Spinal cord (tissue), 10 donors: ENCODE measurements around the gene NR1H3. TPM values are rescaled to one million over a fixed set of nuclear protein-coding genes. Genes with fewer than 3 reads are reported as not detected.
"Not testable (repeated sequence)": the region's sequence is repeated elsewhere in the genome, so short reads cannot be mapped to it uniquely, and the experiment has no call there.

Source experiments
- DNase-seq, 6 donors: peaks; one replicate each; pipeline versions ENCODE4 v3.0.0 to v3.0.0-alpha.2; 2013 to 2015; ENCODE audit warnings: low spot score in 6 of 6, low read depth in 4 of 6
- H3K27ac ChIP-seq: one replicate; pipeline ENCODE4 v1.5.1; 2013; ENCODE audit warnings: low read depth, low read length, control low read depth
- H3K27me3 ChIP-seq: one replicate; pipeline ENCODE4 v1.6.1; 2013; ENCODE audit warnings: low read length; ENCODE audit not compliant: control insufficient read depth, insufficient read depth
- H3K36me3 ChIP-seq: one replicate; pipeline ENCODE4 v1.6.1; 2013; ENCODE audit warnings: low read length; ENCODE audit not compliant: control insufficient read depth, insufficient read depth
- H3K4me1 ChIP-seq: one replicate; pipeline ENCODE4 v1.6.1; 2013; ENCODE audit warnings: low read length; ENCODE audit not compliant: control insufficient read depth, insufficient read depth
- H3K4me3 ChIP-seq: one replicate; pipeline ENCODE4 v1.5.1; 2013; ENCODE audit warnings: low read depth, low read length, control low read depth
- H3K9me3 ChIP-seq: one replicate; pipeline ENCODE4 v1.6.1; 2013; ENCODE audit warnings: low read length; ENCODE audit not compliant: control insufficient read depth, insufficient read depth
- WGBS: methylation state at CpG from one replicate; pipeline ENCODE4 v1.1.5; 2013; ENCODE audit warnings: missing lambda C conversion rate; ENCODE audit not compliant: insufficient coverage; 5-methylcytosine and 5-hydroxymethylcytosine counted together
- polyA plus RNA-seq, 2 donors: library from polyadenylated mRNA; unstranded; fragments of 120-200 nt; gene quantifications; one replicate each; pipeline ENCODE4 v1.2.1, GENCODE V29; 2013; ENCODE audit not compliant: insufficient read length in 2 of 2
- total RNA-seq, 2 donors: library from RNA; depleted of rRNA in 1 of 2; stranded (reverse); fragments of 120-200 nt in 1 of 2; fragments of >200 nt in 1 of 2; gene quantifications; one replicate each; pipeline versions ENCODE4 v1.2.3 to v1.2.4, GENCODE V29; 2013 to 2014
- donor health status: healthy.

Gene NR1H3
- total and polyA plus RNA-seq, 4 donors: 14.5 to 33.5 (median 21.2) TPM

DNA sequence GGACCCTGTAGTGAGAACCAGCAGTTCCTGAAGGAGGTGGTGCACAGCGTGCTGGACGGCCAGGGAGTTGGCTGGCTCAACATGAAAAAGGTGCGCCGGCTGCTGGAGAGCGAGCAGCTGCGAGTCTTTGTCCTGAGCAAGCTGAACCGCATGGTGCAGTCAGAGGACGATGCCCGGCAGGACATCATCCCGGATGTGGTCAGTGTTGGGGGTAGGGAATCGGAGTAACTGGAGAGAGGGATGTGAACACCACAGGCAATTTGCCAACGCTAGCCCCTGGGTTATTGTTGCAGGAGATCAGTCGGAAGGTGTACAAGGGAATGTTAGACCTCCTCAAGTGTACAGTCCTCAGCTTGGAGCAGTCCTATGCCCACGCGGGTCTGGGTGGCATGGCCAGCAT, 32.1 kb downstream of the NR1H3 start:
- peaks cover 93% of the 10 kb centered on the region for H3K36me3 ChIP-seq
- 95% methylated on average over 15 of the region's 15 CpGs for WGBS

DNA sequence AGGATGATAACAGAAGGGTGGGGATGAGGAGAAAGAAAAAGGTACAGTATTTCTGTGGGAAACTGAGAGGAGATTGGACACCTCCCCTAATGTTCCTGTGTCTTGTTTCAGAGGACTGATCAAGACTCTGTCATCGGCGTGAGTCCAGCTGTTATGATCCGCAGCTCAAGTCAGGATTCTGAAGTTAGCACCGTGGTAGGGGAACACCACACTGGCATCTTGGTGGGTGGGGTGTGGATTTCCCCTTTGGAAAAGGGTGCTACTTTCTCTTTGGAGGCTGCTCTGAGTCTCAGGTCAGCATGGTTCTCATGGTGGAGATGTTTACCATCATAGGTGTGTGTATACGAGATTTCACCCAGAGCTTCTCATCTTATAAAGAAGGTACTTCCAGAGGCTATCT, 37.6 kb downstream of the NR1H3 start:
- Histone ChIP-seq H3K27ac (no peak overlapping the region), H3K4me3 (no peak overlapping the region), H3K36me3 (peaks cover 76% of the 10 kb centered on the region), H3K27me3 (no peaks in the 10 kb centered on the region), H3K4me1 (no peaks in the 10 kb centered on the region), H3K9me3 (peaks cover 9% of the 10 kb centered on the region)
- WGBS: 98% methylated on average over 4 of the region's 5 CpGs
- no peak for DNase-seq

More for the DNA sequence above, 32.1 kb downstream of the NR1H3 start:
- Histone ChIP-seq H3K4me3 (no peak overlapping the region), H3K9me3 (no peaks in the 10 kb centered on the region), H3K27ac (no peak overlapping the region), H3K27me3 (no peaks in the 10 kb centered on the region), H3K4me1 (no peaks in the 10 kb centered on the region)
- no peak for DNase-seq

DNA sequence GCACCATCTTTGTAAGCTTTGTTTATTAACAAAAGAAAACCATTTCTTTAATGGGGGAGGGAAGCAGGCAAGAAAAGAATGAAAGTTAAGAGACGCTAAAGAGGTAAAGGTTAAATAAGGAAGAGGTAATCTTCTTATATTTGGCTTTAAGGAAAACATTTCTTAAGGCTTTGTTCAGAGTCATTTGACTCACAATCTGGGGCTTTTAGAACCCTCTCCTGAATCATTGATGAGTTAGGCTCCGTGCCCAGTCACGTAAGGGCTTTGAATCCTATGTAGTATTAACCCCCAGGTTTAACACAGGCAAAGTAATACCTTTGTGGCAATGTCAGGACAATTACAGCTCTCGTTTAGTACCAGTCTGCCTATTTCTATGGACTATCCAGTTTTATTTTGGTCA, 38.2 kb downstream of the NR1H3 start:
- peaks cover 71% of the 10 kb centered on the region for H3K36me3 ChIP-seq
- peaks cover 9% of the 10 kb centered on the region for H3K9me3 ChIP-seq
- DNase-seq: no peak
- no peaks in the 10 kb centered on the region for H3K27me3 ChIP-seq
- WGBS: 83% methylated on average over 1 of the region's 4 CpGs
- no peak overlapping the region for H3K27ac ChIP-seq
- H3K4me3 ChIP-seq: no peak overlapping the region
- H3K4me1 ChIP-seq: no peaks in the 10 kb centered on the region

DNA sequence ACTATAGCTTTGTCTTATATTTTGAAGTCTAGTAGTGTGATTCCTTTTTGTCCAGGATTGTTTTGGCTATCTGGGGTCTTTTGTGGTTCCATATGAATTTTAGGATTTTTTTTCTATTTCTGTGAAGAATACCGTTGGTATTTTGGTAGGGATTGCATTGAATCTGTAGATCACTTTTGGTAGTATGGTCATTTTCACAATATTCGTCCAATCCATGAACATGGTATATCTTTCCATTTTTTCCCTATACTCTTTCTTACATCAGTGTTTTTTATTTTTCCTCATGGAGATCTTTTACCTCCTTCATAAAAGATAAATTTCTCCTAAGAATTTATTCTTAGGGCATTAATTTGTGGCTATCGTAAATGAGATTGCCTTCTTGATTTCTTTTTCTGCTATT, 41.3 kb downstream of the NR1H3 start:
- H3K9me3 ChIP-seq: peaks cover 11% of the 10 kb centered on the region
- no peak for DNase-seq
- no peak overlapping the region for H3K27ac ChIP-seq
- no peaks in the 10 kb centered on the region for H3K4me1 ChIP-seq
- H3K36me3 ChIP-seq: peaks cover 57% of the 10 kb centered on the region
- no CpG with 5 or more reads among the region's 3 CpGs for WGBS
- H3K27me3 ChIP-seq: no peaks in the 10 kb centered on the region
- H3K4me3 ChIP-seq: no peak overlapping the region

DNA sequence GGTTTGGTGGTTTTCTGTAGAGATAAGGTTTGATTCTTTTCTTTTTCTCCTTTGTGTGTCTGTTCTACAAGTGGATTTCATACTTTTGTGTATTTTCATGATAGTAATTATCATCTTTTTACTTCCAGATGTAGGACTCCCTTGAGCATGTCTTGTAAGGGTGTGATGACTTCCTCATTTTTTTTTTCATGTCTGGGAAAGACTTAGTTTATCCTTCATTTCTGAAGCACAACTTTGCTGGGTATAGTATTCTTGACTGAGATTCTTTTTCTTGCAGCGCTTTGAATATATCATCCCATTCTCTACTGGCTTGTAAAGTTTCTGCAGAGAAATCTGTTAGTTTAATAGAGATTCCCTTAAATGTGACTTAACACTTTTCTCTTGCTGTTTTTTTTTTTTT, 45.1 kb downstream of the NR1H3 start:
- H3K9me3 ChIP-seq: peaks cover 11% of the 10 kb centered on the region
- H3K27ac ChIP-seq: no peak overlapping the region
- H3K36me3 ChIP-seq: peaks cover 60% of the 10 kb centered on the region
- DNase-seq: no peak
- no peak overlapping the region for H3K4me3 ChIP-seq
- no CpG with 5 or more reads among the region's 1 CpG for WGBS
- H3K4me1 ChIP-seq: peaks cover 18% of the 10 kb centered on the region
- no peaks in the 10 kb centered on the region for H3K27me3 ChIP-seq

DNA sequence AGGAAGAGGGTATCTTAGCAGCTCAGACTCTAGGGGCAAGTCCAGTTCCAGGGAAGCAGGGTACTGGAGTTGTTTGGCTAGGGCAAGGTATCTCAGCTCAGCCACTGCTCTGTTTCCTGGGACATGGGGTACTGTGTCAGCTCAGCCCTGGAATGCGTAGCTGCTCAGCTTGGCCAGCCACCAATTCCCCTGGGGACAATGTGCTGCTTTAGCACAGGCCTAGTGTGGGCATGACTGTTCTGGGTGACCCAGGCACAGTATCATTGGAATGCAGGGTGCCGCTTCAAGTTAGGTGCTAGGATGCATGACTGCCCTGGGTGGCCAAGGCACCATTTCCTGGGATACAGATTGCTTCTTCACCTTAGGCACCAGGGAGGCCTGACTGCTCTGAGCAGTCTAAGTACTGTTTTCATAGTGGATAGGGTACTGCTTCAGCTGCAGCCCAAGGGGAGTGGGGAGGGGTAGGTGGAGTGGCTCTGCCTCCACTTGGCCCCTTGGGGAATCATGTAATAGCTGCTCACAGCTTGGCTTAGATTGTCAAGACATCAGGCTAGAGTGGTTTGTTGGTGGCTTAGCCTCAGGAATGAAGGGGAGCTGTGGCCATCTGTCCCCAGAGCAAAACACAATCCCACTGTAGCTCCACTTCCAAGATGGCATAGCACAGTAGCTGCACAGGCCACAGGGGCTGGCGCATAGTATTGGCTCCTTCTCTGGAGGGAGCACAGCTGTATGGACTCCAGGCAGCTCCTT, 48.1 kb downstream of the NR1H3 start:
- Histone ChIP-seq H3K27me3 (no peaks in the 10 kb centered on the region), H3K36me3 (peaks cover 71% of the 10 kb centered on the region), H3K4me1 (peaks cover 18% of the 10 kb centered on the region), H3K9me3 (peaks cover 2% of the 10 kb centered on the region), H3K4me3 (no peak overlapping the region), H3K27ac (peak overlapping the region; percentile 10)
- DNase-seq: peak in 4 of 6 donors; percentile 7 to 64 (median 37)
- WGBS: 49% methylated on average over 2 of the region's 3 CpGs

DNA sequence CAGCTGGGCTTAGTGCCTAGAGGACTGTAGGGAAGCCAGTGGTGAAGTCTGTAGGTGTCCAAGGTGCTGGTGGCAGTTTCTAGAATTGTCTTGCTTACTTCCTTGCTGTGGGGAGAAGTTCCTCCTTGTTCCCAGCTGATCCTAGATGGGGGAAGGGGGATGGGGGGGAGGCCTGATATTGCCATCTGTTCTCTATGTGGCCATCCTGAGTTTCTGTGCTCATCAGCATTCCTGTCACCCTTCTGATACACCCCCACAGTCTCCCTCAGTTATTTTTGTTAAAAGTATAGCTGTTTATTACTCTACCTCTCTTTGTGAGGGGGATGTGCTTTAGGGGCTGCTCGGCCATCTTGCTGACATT, 48.7 kb downstream of the NR1H3 start:
- no peak for DNase-seq
- Histone ChIP-seq H3K27ac (peak overlapping the region; percentile 10), H3K36me3 (peaks cover 71% of the 10 kb centered on the region)

DNA sequence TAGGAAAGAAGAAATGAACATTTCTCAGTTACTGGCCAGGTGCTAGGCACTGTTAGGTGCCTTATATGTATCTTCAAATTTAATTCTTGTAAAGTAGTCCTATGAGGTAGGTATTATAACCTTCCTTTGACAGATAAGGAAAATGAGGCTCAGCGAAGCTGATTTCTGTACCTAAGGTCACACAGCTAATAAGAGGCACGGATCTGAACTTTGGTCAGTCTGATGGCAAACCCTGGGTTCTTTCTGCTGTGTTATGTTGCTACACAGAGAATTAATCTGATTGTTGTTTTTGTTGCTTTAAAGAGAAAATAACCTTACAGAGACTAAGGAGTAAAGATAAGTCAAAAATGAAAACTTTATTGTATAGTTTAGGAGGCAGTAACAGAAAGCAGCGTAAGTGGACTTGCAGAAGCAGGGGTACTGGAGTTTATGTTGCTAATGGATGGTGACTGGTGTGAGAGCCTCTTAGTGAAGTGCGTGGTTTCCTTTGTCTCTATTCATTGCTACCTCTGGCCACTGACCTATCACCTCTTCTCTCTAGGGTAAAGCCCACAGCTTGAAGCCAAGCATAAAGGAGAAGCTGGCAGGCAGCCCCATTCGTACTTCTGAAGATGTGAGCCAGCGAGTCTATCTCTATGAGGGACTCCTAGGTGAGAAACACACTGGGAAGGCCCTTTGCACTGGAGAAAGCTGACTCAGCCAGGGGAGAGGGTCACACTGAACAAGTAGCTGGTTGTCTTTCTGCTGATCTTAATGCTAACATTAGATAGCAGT, 50.4 kb downstream of the NR1H3 start:
- H3K9me3 ChIP-seq: no peaks in the 10 kb centered on the region
- H3K4me1 ChIP-seq: peaks cover 18% of the 10 kb centered on the region
- no peak overlapping the region for H3K4me3 ChIP-seq
- 73% methylated on average over 4 of the region's 6 CpGs for WGBS
- peaks cover 77% of the 10 kb centered on the region for H3K36me3 ChIP-seq
- no peak overlapping the region for H3K27ac ChIP-seq
- H3K27me3 ChIP-seq: no peaks in the 10 kb centered on the region
- DNase-seq: no peak

More for the DNA sequence above, 48.7 kb downstream of the NR1H3 start:
- H3K4me1 ChIP-seq: peaks cover 18% of the 10 kb centered on the region
- H3K4me3 ChIP-seq: no peak overlapping the region
- H3K9me3 ChIP-seq: peaks cover 2% of the 10 kb centered on the region
- no CpG with 5 or more reads among the region's 1 CpG for WGBS
- no peaks in the 10 kb centered on the region for H3K27me3 ChIP-seq

DNA sequence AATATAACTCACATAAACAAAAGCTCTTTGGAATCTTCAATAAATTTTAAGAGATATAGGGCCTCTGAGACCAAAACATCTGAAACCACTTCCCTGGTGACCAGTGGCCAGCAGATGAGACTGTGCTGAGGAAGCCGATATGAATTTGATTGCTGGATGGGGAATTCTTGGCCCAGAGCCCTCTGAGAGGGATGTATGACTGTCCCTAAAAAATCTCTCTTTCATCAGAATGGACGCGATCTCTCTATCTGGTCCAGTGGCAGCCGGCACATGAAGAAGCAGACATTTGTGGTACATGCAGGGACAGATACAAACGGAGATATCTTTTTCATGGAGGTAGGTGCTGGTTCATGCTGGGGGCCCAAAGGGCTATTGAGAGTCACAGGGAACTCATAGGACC, 57.2 kb downstream of the NR1H3 start:
- Histone ChIP-seq H3K4me3 (no peak overlapping the region), H3K27me3 (no peaks in the 10 kb centered on the region), H3K36me3 (peaks cover 65% of the 10 kb centered on the region), H3K27ac (no peak overlapping the region), H3K9me3 (no peaks in the 10 kb centered on the region), H3K4me1 (no peaks in the 10 kb centered on the region)
- DNase-seq: no peak
- no CpG with 5 or more reads among the region's 5 CpGs for WGBS

DNA sequence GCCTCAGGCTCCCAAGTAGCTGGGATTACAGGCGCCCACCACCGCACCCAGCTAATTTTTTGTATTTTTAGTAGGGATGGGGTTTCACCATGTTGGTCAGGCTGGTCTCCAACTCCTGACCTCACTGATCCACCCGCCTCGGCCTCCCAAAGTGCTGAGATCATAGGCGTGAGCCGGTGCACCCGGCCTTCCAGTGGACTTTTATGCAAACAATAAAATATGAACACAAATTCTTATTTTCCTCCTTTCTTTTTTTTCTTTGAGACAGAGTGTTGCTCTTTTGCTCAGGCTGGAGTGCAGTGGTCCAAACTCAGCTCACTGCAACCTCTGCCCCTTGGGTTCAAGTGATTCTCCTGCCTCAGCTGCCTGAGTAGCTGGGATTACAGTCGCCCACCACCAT, 58.7 kb downstream of the NR1H3 start:
- H3K9me3 ChIP-seq, H3K4me3 ChIP-seq: not testable (repeated sequence)
- 92% methylated on average over 6 of the region's 8 CpGs for WGBS

More for the DNA sequence above, 58.7 kb downstream of the NR1H3 start:
- peaks cover 61% of the 10 kb centered on the region for H3K36me3 ChIP-seq
- not testable (repeated sequence) for H3K4me1 ChIP-seq, H3K27me3 ChIP-seq, H3K27ac ChIP-seq, DNase-seq
